NCI-H146 treated with DMSO at 0.1 percent for 48 hours (cell line): Measurements from ENCODE around the gene ISG20.
"Not testable (repeated sequence)": the region's sequence is repeated elsewhere in the genome, so short reads cannot be mapped to it uniquely, and the experiment has no call there.

Experiments used
- DNase-seq: peaks from one replicate; lab custom pipeline; 2025; ENCODE audit not compliant: unreplicated experiment; lab: John Stamatoyannopoulos, UW

Gene ISG20

GRCh38 chr15:88635318-88635717 is 3.5 kb upstream of the ISG20 start:
- no peak for DNase-seq

GRCh38 chr15:88636050-88636449 is 2.8 kb upstream of the ISG20 start:
- DNase-seq: no peak

- no peak for DNase-seq
These were observed 2.2 kb upstream of the ISG20 start for GRCh38 chr15:88636654-88637053.

GRCh38 chr15:88637436-88637835 is 1.4 kb upstream of the ISG20 start:
- DNase-seq: no peak

- no peak for DNase-seq
These were observed 783 bp upstream of the ISG20 start for GRCh38 chr15:88637841-88638625.

- no peak for DNase-seq
These were observed 3.2 kb downstream of the ISG20 start for GRCh38 chr15:88641959-88642452.

- not testable (repeated sequence) for DNase-seq
These were observed 3.7 kb downstream of the ISG20 start for GRCh38 chr15:88642514-88642913.

GRCh38 chr15:88644741-88645140 is 5.9 kb downstream of the ISG20 start:
- DNase-seq: no peak

GRCh38 chr15:88645171-88646087 is 6.6 kb downstream of the ISG20 start:
- DNase-seq: no peak

- no peak for DNase-seq
These were observed 7.2 kb downstream of the ISG20 start for GRCh38 chr15:88646088-88646405.

- no peak for DNase-seq
These were observed 8.1 kb downstream of the ISG20 start for GRCh38 chr15:88646951-88647350.

- no peak for DNase-seq
These were observed 8.7 kb downstream of the ISG20 start for GRCh38 chr15:88647351-88648105.

GRCh38 chr15:88648357-88649214 is 9.8 kb downstream of the ISG20 start:
- DNase-seq: no peak

GRCh38 chr15:88649286-88649733 is 10.5 kb downstream of the ISG20 start:
- no peak for DNase-seq

GRCh38 chr15:88649753-88650551 is 11.1 kb downstream of the ISG20 start:
- no peak for DNase-seq

- no peak for DNase-seq
These were observed 11.7 kb downstream of the ISG20 start for GRCh38 chr15:88650556-88650955.

GRCh38 chr15:88651136-88651732 is 12.4 kb downstream of the ISG20 start:
- DNase-seq: no peak

GRCh38 chr15:88651971-88652370 is 13.2 kb downstream of the ISG20 start:
- DNase-seq: no peak
